K562 (cell line): ENCODE results near the gene PLEKHH3. TPM values are rescaled to one million over a fixed set of nuclear protein-coding genes. Genes with fewer than 3 reads are reported as not detected.

Experiments
- COPS2 ChIP-seq: fragments of 450-650 bp; conservative IDR thresholded peaks from 2 replicates; pipeline ENCODE4 v1.6.1; 2016; ENCODE audit warnings: mild to moderate bottlenecking, moderate library complexity
- EWSR1 ChIP-seq: fragments of 450-650 bp; IDR thresholded peaks from 2 replicates; pipeline ENCODE4 v1.6.1; 2018; ENCODE audit warnings: borderline replicate concordance, mild to moderate bottlenecking, low read depth, moderate library complexity; ENCODE audit not compliant: partially characterized antibody
- FOS ChIP-seq: IDR thresholded peaks from 3 replicates; pipeline ENCODE4 v1.6.1; 2011; ENCODE audit not compliant: insufficient read length; ENCODE audit errors: extremely low read depth
- FOXA1 ChIP-seq: fragments of 450-650 bp; IDR thresholded peaks from 2 replicates; pipeline ENCODE4 v1.6.1; 2016; ENCODE audit warnings: mild to moderate bottlenecking, borderline replicate concordance
- FOXJ3 ChIP-seq: sonication (generic); formaldehyde crosslinking; IDR thresholded peaks from 2 replicates; pipeline ENCODE4 v1.4.0; 2020; ENCODE audit warnings: mild to moderate bottlenecking, missing genetic modification reagents
- HDAC3 ChIP-seq: fragments of 450-650 bp; IDR thresholded peaks from 2 replicates; pipeline ENCODE4 v1.6.1; 2018; ENCODE audit warnings: borderline replicate concordance, mild to moderate bottlenecking, moderate library complexity; ENCODE audit not compliant: partially characterized antibody
- HMG20A ChIP-seq: fragments of 450-650 bp; formaldehyde crosslinking; conservative IDR thresholded peaks from 2 replicates; pipeline ENCODE4 v1.4.0; 2020; ENCODE audit warnings: mild to moderate bottlenecking, mixed read lengths
- HOXB6 ChIP-seq: fragments of 250-450 bp; sonication (Bioruptor Pico); IDR thresholded peaks from 2 replicates; pipeline ENCODE4 v1.5.1; 2022; ENCODE audit warnings: mild to moderate bottlenecking, borderline replicate concordance
- L3MBTL2 ChIP-seq: fragments of 450-650 bp; IDR thresholded peaks from 2 replicates; pipeline ENCODE4 v1.6.1; 2016; ENCODE audit warnings: mild to moderate bottlenecking, moderate library complexity
- MYC ChIP-seq, 2 experiments: fragments of 250-450 bp in 1 of 2; sonication (Bioruptor Pico) in 1 of 2; IDR thresholded peaks; 2 replicates each; pipeline versions ENCODE4 v1.5.1 to v1.6.1; 2012 to 2021; ENCODE audit warnings: low read depth in 2 of 2, borderline replicate concordance in 1 of 2, improper control_type of control experiment in 1 of 2, low read length in 1 of 2, mild to moderate bottlenecking in 1 of 2, moderate library complexity in 1 of 2
- PML ChIP-seq: IDR thresholded peaks from 2 replicates; pipeline ENCODE4 v1.6.1; 2012; ENCODE audit warnings: low read length, inconsistent platforms
- RCOR1 ChIP-seq, 2 experiments: IDR thresholded peaks; 2 replicates each; pipeline ENCODE4 v1.6.1; 2012; ENCODE audit warnings: low read depth in 2 of 2, low read length in 2 of 2, borderline replicate concordance in 1 of 2, improper control_type of control experiment in 1 of 2
- XRCC5 ChIP-seq: fragments of 200-400 bp; formaldehyde crosslinking; IDR thresholded peaks from 2 replicates; pipeline ENCODE4 v1.6.1; 2017; ENCODE audit warnings: low read depth, mild to moderate bottlenecking, low read length
- YY1 ChIP-seq, 3 experiments: IDR thresholded peaks; 2 replicates each; pipeline ENCODE4 v1.6.1; 2011; ENCODE audit warnings: low read length in 2 of 3, mild to moderate bottlenecking in 2 of 3, moderate library complexity in 2 of 3, borderline replicate concordance in 1 of 3, control low read depth in 1 of 3, low read depth in 1 of 3; ENCODE audit not compliant: insufficient read depth in 3 of 3, insufficient replicate concordance in 2 of 3, control insufficient read depth in 1 of 3, insufficient read length in 1 of 3; ENCODE audit errors: extremely low read depth in 1 of 3
- ZNF23 ChIP-seq: fragments of 250-450 bp; sonication (Bioruptor Pico); IDR thresholded peaks from 2 replicates; pipeline ENCODE4 v1.4.0; 2020; ENCODE audit warnings: mild to moderate bottlenecking
- ZNF395 ChIP-seq: fragments of 200-800 bp; sonication (Bioruptor generic); IDR thresholded peaks from 2 replicates; pipeline ENCODE4 v1.6.1; 2017; ENCODE audit warnings: missing genetic modification characterization, missing compliant biosample characterization
- ZNF592 ChIP-seq: fragments of 450-650 bp; IDR thresholded peaks from 2 replicates; pipeline ENCODE4 v1.6.1; 2017; ENCODE audit warnings: antibody characterized with exemption, mild to moderate bottlenecking
- ZNF785 ChIP-seq: fragments of 250-450 bp; sonication (Bioruptor Pico); IDR thresholded peaks from 2 replicates; pipeline ENCODE4 v1.4.0; 2020; ENCODE audit warnings: mild to moderate bottlenecking
- polyA plus RNA-seq, 8 experiments: library from polyadenylated mRNA; depleted of rRNA in 4 of 8; stranded (reverse) in 5 of 8; unstranded in 3 of 8; fragments of >200 nt; fragmentation: Nextera tagmentation in 2 of 8; fragmentation: Illumina TruSeq in 1 of 8; extraction: Ambion mirVana in 2 of 8; extraction: Trizol in 1 of 8; gene quantifications; 2 replicates each; pipeline versions ENCODE4 v1.2.1 to v1.2.3, GENCODE V29; 2011 to 2014; ENCODE audit warnings: inconsistent platforms in 1 of 8, missing spikeins in 1 of 8
- total RNA-seq, 7 experiments: library from RNA; depleted of rRNA in 6 of 7; stranded (reverse); fragments of >200 nt in 6 of 7; fragmentation: Illumina TruSeq in 2 of 7; extraction: Trizol in 2 of 7; gene quantifications; 2 replicates each; pipeline versions ENCODE4 v1.2.1 to v1.2.3, GENCODE V29; 2011 to 2021; ENCODE audit warnings: low replicate concordance in 1 of 7
- TF ChIP-seq, protein P1 (sequence below): fragments of 250-450 bp; sonication (Bioruptor Pico); IDR thresholded peaks from 2 replicates; pipeline ENCODE4 v1.8.0; 2022; ENCODE audit warnings: moderate library complexity, mild to moderate bottlenecking, inconsistent platforms

PLEKHH3 gene
- total and polyA plus RNA-seq, 9 of the 15 experiments (the other 6 are each of a cell fraction or from before 2014, with no cell fraction given) = 0.58 to 34.5 (median 5.0) TPM

DNA sequence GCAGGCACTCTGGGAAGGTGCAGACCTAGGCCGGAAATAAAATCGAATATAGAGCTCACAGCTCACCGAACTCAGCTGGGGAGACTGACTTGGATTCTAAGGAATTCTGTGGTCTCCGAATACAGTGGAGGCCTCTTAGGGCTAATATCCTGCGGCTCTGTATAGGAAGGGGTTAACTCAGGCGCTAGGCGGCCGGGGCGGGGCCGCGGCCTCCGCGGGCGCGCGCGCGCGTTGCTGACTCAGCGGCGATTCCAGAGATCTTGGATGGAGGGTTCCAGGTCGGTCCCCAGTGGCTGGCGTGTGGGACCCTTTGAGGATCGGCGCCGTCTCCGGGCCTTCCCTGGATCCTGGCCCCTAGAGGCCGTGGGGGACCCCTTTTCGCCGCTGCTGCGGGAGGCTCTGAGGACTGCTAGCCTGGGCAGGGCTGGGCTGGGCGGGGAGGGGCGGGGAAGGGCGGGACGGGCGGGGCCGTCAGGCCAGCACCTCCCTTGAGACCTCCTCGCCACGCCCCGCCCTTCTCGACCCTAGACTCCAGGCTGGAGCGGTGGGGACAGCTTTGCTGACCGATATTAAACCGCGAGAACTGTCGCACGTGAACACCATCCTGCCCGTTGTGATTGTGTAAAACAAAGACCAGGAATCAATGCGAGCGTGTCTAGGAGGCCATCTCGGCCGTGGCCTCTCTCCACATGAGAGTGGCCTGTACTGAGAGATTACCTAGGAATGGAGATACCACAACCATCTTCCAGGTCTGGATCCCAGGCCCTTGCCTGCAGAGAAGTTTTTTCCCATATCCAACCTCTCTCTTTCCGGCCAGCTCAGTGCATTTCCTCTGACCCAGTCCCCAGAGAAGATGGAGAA, 1.4 kb upstream of the PLEKHH3 start (continued):
- TF ChIP-seq HOXB6 (CRISPR knock-in tag) (no peak), ZNF785 (CRISPR knock-in tag) (no peak), YY1 (IDR thresholded peaks at IDR 0.05; ENCODE audit: borderline replicate concordance in 1 of 3, control insufficient read depth in 1 of 3, extremely low read depth in 1 of 3, insufficient read depth in 3 of 3, insufficient read length in 1 of 3, insufficient replicate concordance in 2 of 3, low read depth in 1 of 3, low read length in 2 of 3) (peak in 1 of 3 experiments; percentile 62), FOXA1 (no peak), XRCC5 (peak; percentile 22; the same call in 1 of the 2 replicates), PML (peak; percentile 71), MYC (IDR thresholded peaks at IDR 0.05; ENCODE audit: low read depth, low read length) (peak; percentile 61; the same call in 1 of the 2 replicates), MYC (CRISPR knock-in tag; IDR thresholded peaks at IDR 0.05; ENCODE audit: borderline replicate concordance, low read depth) (no peak), ZNF23 (no peak), FOXJ3 (CRISPR knock-in tag) (no peak), ZNF395 (CRISPR knock-in tag) (peak; percentile 60; the same call in 1 of the 2 replicates), HMG20A (no peak), FOS (no peak), RCOR1 (IDR thresholded peaks at IDR 0.05; ENCODE audit: borderline replicate concordance in 1 of 2, low read depth in 2 of 2, low read length in 2 of 2) (peak in 1 of 2 experiments; percentile 92; a peak in 3 of 4 replicates), L3MBTL2 (0 out of 2 replicates have a peak, but pooled peaks have one; percentile 30), HDAC3 (no peak), ZNF592 (no peak), EWSR1 (no peak), COPS2 (no peak)
- TF ChIP-seq, protein P1, sequence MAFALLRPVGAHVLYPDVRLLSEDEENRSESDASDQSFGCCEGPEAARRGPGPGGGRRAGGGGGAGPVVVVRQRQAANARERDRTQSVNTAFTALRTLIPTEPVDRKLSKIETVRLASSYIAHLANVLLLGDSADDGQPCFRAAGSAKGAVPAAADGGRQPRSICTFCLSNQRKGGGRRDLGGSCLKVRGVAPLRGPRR = no peak
